H1 (cell line): ENCODE data around the gene CMBL. TPM values are rescaled to one million over a fixed set of nuclear protein-coding genes. Genes with fewer than 3 reads are reported as not detected.

ENCODE experiments used
- CTCF ChIA-PET: fragments of 300-600 bp; sonication (Branson Sonifier 250); formaldehyde crosslinking; loops from one replicate; lab custom pipeline; 2021; ENCODE audit not compliant: partially characterized antibody; lab: Charles Lee
- POLR2A ChIA-PET: fragments of 300-600 bp; sonication (Branson Sonifier 250); formaldehyde crosslinking; loops from one replicate; lab custom pipeline; 2021; ENCODE audit warnings: inconsistent platforms; ENCODE audit not compliant: partially characterized antibody; lab: Charles Lee
- DNase-seq, 2 experiments: peaks; one replicate each; pipeline versions ENCODE4 v3.0.0 to v3.0.0-alpha.2; 2010 to 2022; ENCODE audit warnings: low spot score in 2 of 2, low read depth in 1 of 2, mixed read lengths in 1 of 2
- FAIRE-seq: peaks from 2 replicates; lab custom pipeline; 2011; peaks lifted over from hg19 to GRCh38; lab: Jason Lieb, UNC
- H2AFZ ChIP-seq: 2 replicates; pipeline ENCODE4 v1.8.1; 2012; ENCODE audit warnings: low read length, inconsistent platforms
- H2AK5ac ChIP-seq: 2 replicates; pipeline ENCODE4 v1.6.1; 2013; ENCODE audit warnings: low read depth, low read length
- H2BK120ac ChIP-seq: replicated peaks from 2 replicates; pipeline ENCODE3; 2013; ENCODE audit warnings: low read depth, low read length, inconsistent platforms
- H2BK12ac ChIP-seq: 2 replicates; pipeline ENCODE4 v1.6.1; 2013; ENCODE audit warnings: low read depth, low read length
- H2BK15ac ChIP-seq: 2 replicates; pipeline ENCODE4 v1.6.1; 2013; ENCODE audit warnings: low read length
- H2BK20ac ChIP-seq: 2 replicates; pipeline ENCODE4 v1.6.1; 2013; ENCODE audit warnings: low read length
- H2BK5ac ChIP-seq: 2 replicates; pipeline ENCODE4 v1.6.1; 2013; ENCODE audit warnings: low read depth, low read length
- H3K14ac ChIP-seq: 2 replicates; pipeline ENCODE4 v1.6.1; 2013; ENCODE audit warnings: inconsistent platforms; ENCODE audit not compliant: insufficient read length
- H3K18ac ChIP-seq: 2 replicates; pipeline ENCODE4 v1.6.1; 2013; ENCODE audit warnings: low read length; ENCODE audit errors: extremely low read depth
- H3K23ac ChIP-seq: 2 replicates; pipeline ENCODE4 v1.6.1; 2013; ENCODE audit warnings: inconsistent platforms; ENCODE audit not compliant: insufficient read length
- H3K23me2 ChIP-seq: 2 replicates; pipeline ENCODE4 v1.6.1; 2013; ENCODE audit warnings: low read depth, low read length
- H3K27ac ChIP-seq: 2 replicates; pipeline ENCODE4 v1.6.1; 2011; ENCODE audit warnings: low read depth, low read length, inconsistent platforms
- H3K27me3 ChIP-seq, 4 experiments: replicated peaks in 1 of 4; 1 replicate in 1 of 4; 2 replicates in 3 of 4; pipeline versions ENCODE4 v1.6.1 to v1.8.1; 2011 to 2013; ENCODE audit warnings: low read length in 3 of 4, mild to moderate bottlenecking in 3 of 4, inconsistent platforms in 2 of 4, mixed read lengths in 2 of 4, moderate library complexity in 1 of 4; ENCODE audit not compliant: control insufficient read depth in 3 of 4, insufficient read depth in 3 of 4; ENCODE audit errors: extremely low read depth in 1 of 4
- H3K36me3 ChIP-seq, 4 experiments: 2 replicates each; pipeline versions ENCODE4 v1.6.1 to v1.8.1; 2011 to 2013; ENCODE audit warnings: mild to moderate bottlenecking in 4 of 4, low read length in 3 of 4, moderate library complexity in 2 of 4, control low read depth in 1 of 4, inconsistent platforms in 1 of 4; ENCODE audit not compliant: insufficient read depth in 4 of 4, control insufficient read depth in 2 of 4
- H3K4ac ChIP-seq: replicated peaks from 2 replicates; pipeline ENCODE3; 2013; ENCODE audit warnings: low read length, low read depth, mixed read lengths, inconsistent platforms; ENCODE audit not compliant: insufficient read length
- H3K4me1 ChIP-seq, 4 experiments: replicated peaks in 1 of 4; 1 replicate in 1 of 4; 2 replicates in 3 of 4; pipeline versions ENCODE4 v1.6.1 to v1.8.1; 2011 to 2013; ENCODE audit warnings: low read length in 3 of 4, inconsistent platforms in 2 of 4, mixed read lengths in 1 of 4; ENCODE audit not compliant: insufficient read depth in 4 of 4, control insufficient read depth in 3 of 4
- H3K4me2 ChIP-seq, 2 experiments: 2 replicates each; pipeline versions ENCODE4 v1.6.1 to v1.8.1; 2011 to 2013; ENCODE audit warnings: low read depth in 2 of 2, low read length in 2 of 2, control low read depth in 1 of 2, inconsistent platforms in 1 of 2, mild to moderate bottlenecking in 1 of 2; ENCODE audit not compliant: insufficient read depth in 1 of 2
- H3K4me3 ChIP-seq, 4 experiments: fragments of 200-600, 300-600 bp in 1 of 4; sonication (generic), shearing (Covaris generic), sonication (Bioruptor Twin) in 1 of 4; 2 replicates each; pipeline versions ENCODE4 v1.5.1 to v1.8.1; 2011 to 2016; ENCODE audit warnings: low read length in 4 of 4, low read depth in 3 of 4, control low read depth in 2 of 4, inconsistent platforms in 2 of 4, mild to moderate bottlenecking in 2 of 4, mixed read lengths in 1 of 4, moderate library complexity in 1 of 4; ENCODE audit not compliant: insufficient read depth in 2 of 4; ENCODE audit errors: extremely low read depth in 1 of 4
- H3K56ac ChIP-seq: replicated peaks from 2 replicates; pipeline ENCODE3; 2013; ENCODE audit warnings: low read depth, mild to moderate bottlenecking, mixed read lengths, low read length, inconsistent platforms; ENCODE audit not compliant: insufficient read length
- H3K79me1 ChIP-seq: 2 replicates; pipeline ENCODE4 v1.6.1; 2013; ENCODE audit warnings: low read depth, low read length, control low read depth
- H3K79me2 ChIP-seq, 2 experiments: 2 replicates each; pipeline versions ENCODE4 v1.6.1 to v1.8.1; 2012 to 2013; ENCODE audit warnings: low read length in 2 of 2, mild to moderate bottlenecking in 2 of 2, inconsistent platforms in 1 of 2; ENCODE audit not compliant: insufficient read depth in 2 of 2, control insufficient read depth in 1 of 2
- H3K9ac ChIP-seq, 4 experiments: replicated peaks in 1 of 4; 1 replicate in 1 of 4; 2 replicates in 3 of 4; pipeline versions ENCODE4 v1.6.1 to v1.8.1; 2011 to 2013; ENCODE audit warnings: low read depth in 3 of 4, low read length in 3 of 4, control low read depth in 2 of 4, mild to moderate bottlenecking in 2 of 4, moderate library complexity in 2 of 4, inconsistent platforms in 1 of 4; ENCODE audit errors: extremely low read depth in 1 of 4
- H3K9me3 ChIP-seq, 2 experiments: 2 replicates each; pipeline versions ENCODE4 v1.6.1 to v1.8.1; 2012 to 2013; ENCODE audit warnings: mild to moderate bottlenecking in 2 of 2, moderate library complexity in 2 of 2, control low read depth in 1 of 2, inconsistent platforms in 1 of 2, low read depth in 1 of 2, low read length in 1 of 2, mixed read lengths in 1 of 2; ENCODE audit not compliant: insufficient read depth in 2 of 2
- H4K20me1 ChIP-seq, 2 experiments: replicated peaks in 1 of 2; 2 replicates each; pipeline versions ENCODE3 to v1.8.1; 2011 to 2013; ENCODE audit warnings: inconsistent platforms in 2 of 2, low read length in 2 of 2, mild to moderate bottlenecking in 1 of 2; ENCODE audit not compliant: insufficient read depth in 2 of 2, control insufficient read depth in 1 of 2
- H4K5ac ChIP-seq: 2 replicates; pipeline ENCODE4 v1.6.1; 2013; ENCODE audit warnings: low read length, low read depth, mixed read lengths, inconsistent platforms; ENCODE audit not compliant: insufficient read length
- H4K8ac ChIP-seq: 2 replicates; pipeline ENCODE4 v1.8.0; 2013; ENCODE audit warnings: mild to moderate bottlenecking, moderate library complexity, low read length, inconsistent platforms; ENCODE audit not compliant: insufficient read depth; ENCODE audit errors: extremely low read depth
- H4K91ac ChIP-seq: replicated peaks from 2 replicates; pipeline ENCODE3; 2013; ENCODE audit warnings: low read length, mixed read lengths, inconsistent platforms; ENCODE audit not compliant: insufficient read length
- FOSL1 ChIP-seq: IDR thresholded peaks from 2 replicates; pipeline ENCODE4 v1.6.1; 2011; ENCODE audit warnings: mild to moderate bottlenecking, low read depth, low read length, moderate library complexity; ENCODE audit not compliant: insufficient read depth
- KDM5A ChIP-seq: fragments of 200-600 bp; IDR thresholded peaks from 2 replicates; pipeline ENCODE4 v1.7.1; 2012; ENCODE audit warnings: mild to moderate bottlenecking, low read length, inconsistent platforms, mixed read lengths
- WGBS, 2 experiments: shearing (Covaris generic) in 1 of 2; methylation state at CpG; one replicate each; pipeline versions ENCODE4 v1.1.6 to v1.1.7; 2013 to 2015; ENCODE audit warnings: low lambda C conversion rate in 2 of 2, mixed read lengths in 2 of 2, inconsistent platforms in 1 of 2, low coverage in 1 of 2, missing lambda C conversion rate in 1 of 2; ENCODE audit not compliant: insufficient replicate concordance in 2 of 2, insufficient coverage in 1 of 2, insufficient read length in 1 of 2; ENCODE audit errors: extremely low coverage in 1 of 2, missing lambda C conversion rate in 1 of 2; 5-methylcytosine and 5-hydroxymethylcytosine counted together
- polyA plus RNA-seq, 7 experiments: library from polyadenylated mRNA; depleted of rRNA in 3 of 7; stranded (reverse) in 5 of 7; unstranded in 2 of 7; fragments of >200 nt in 5 of 7; fragments of 200-250 nt in 2 of 7; gene quantifications; 1 replicate in 5 of 7; 2 replicates in 1 of 7; 4 replicates in 1 of 7; pipeline versions ENCODE4 v1.2.1 to v1.2.3, GENCODE V29; 2011 to 2013; ENCODE audit warnings: missing spikeins in 2 of 7, mixed read lengths in 2 of 7
- total RNA-seq: library from RNA; stranded (reverse); fragmentation: NEBNext Ultra II Directional; extraction: Animal tissue kit (Norgen Biotek cat#: 25700); gene quantifications from 2 replicates; pipeline ENCODE4 v1.2.1, GENCODE V29; 2021

CMBL gene
- total and polyA plus RNA-seq, 2 of the 8 experiments (the other 6 are each of a cell fraction or from before 2014, with no cell fraction given): 27.9 to 32.1 TPM

DNA sequence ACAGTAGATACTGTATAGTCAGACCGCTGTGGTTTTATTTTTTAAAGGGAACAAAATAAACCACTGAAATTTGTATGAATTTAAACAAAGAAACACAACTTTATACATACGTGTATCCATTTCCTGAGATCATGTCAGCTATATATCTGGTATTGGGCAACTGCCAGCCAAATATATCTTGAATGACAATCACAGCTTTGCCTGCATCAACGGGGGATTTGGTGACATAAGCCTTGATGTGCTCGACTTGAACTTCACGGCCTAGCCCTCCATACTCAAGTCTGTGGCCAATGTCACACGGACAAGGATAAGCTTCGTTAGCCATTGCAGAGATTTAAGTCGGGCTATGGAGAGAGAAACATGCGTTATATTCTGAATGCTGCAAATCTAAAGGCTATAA lies 17.3 kb downstream of the CMBL start:
- Histone ChIP-seq H3K79me2 (no peaks in the 10 kb centered on the region; a peak in 1 of 4 replicates), H4K20me1 (no peaks in the 10 kb centered on the region), H3K56ac (no peak overlapping the region), H3K4me2 (no peak overlapping the region), H3K23me2 (no peaks in the 10 kb centered on the region), H3K27me3 (no peaks in the 10 kb centered on the region), H3K4me3 (no peak overlapping the region), H4K91ac (no peak overlapping the region), H2BK120ac (no peak overlapping the region), H4K8ac (no peak overlapping the region), H3K79me1 (no peaks in the 10 kb centered on the region), H2AK5ac (no peak overlapping the region), H3K4me1 (peaks cover 0 to 4% (median 0%) of the 10 kb centered on the region in 4 experiments; a peak in 1 of 7 replicates), H2BK15ac (no peak overlapping the region), H3K36me3 (no peaks in the 10 kb centered on the region; a peak in 1 of 8 replicates), H3K9ac (no peak overlapping the region), H3K18ac (no peak overlapping the region), H3K9me3 (no peaks in the 10 kb centered on the region), H3K4ac (no peak overlapping the region), H2BK20ac (no peak overlapping the region), H2AFZ (no peak overlapping the region), H2BK5ac (no peak overlapping the region), H2BK12ac (no peak overlapping the region), H3K23ac (no peak overlapping the region), H3K27ac (no peak overlapping the region), H3K14ac (no peak overlapping the region)
- CTCF ChIA-PET: interaction anchor here (0.7 to 1.5 kb wide), 5 partner anchors 14 to 123 kb away, joined by 3 to 5 read pairs (median 3); no protein-coding TSS in a partner anchor
- WGBS, 2 experiments: 92% methylated on average over 9 of the region's 9 CpGs; no CpG with 5 or more reads in 1 of the 2 experiments
- POLR2A ChIA-PET: interaction anchor here (0.6 kb wide), 1 partner anchor 11 kb away, joined by 3 read pairs; no protein-coding TSS in a partner anchor
- DNase-seq: no peak
- FAIRE-seq: no peak
- no peak for TF ChIP-seq KDM5A
- TF ChIP-seq FOSL1: no peak
- TF ChIP-seq, all 59 proteins: peak for 0
- no peak overlapping the region for H4K5ac ChIP-seq
